CD14-positive monocyte (primary cell): Measurements from ENCODE around the gene ST6GALNAC3. TPM values are rescaled to one million over a fixed set of nuclear protein-coding genes. Genes with fewer than 3 reads are reported as not detected.

Experiments
- DNase-seq, 3 donors: peaks; one replicate each; pipeline ENCODE4 v3.0.0-alpha.2; 2011 to 2022
- H2AFZ ChIP-seq: 2 replicates; pipeline ENCODE4 v1.6.0; 2012; ENCODE audit warnings: mild to moderate bottlenecking, low read depth, low read length, inconsistent platforms; ENCODE audit not compliant: insufficient read depth, poor library complexity, severe bottlenecking
- H3K27ac ChIP-seq, 2 donors: 1 replicate in 1 of 2; 2 replicates in 1 of 2; pipeline ENCODE4 v1.5.1; 2012 to 2013; ENCODE audit warnings: low read length in 2 of 2, control low read depth in 1 of 2, inconsistent platforms in 1 of 2, low read depth in 1 of 2, mild to moderate bottlenecking in 1 of 2
- H3K27me3 ChIP-seq, 2 donors: one replicate each; pipeline versions ENCODE4 v1.6.0 to v1.6.1; 2011 to 2013; ENCODE audit warnings: low read length in 2 of 2; ENCODE audit not compliant: control insufficient read depth in 2 of 2, insufficient read depth in 2 of 2
- H3K36me3 ChIP-seq, 2 donors: replicated peaks in 1 of 2; 1 replicate in 1 of 2; 2 replicates in 1 of 2; pipeline versions ENCODE4 v1.5.1 to v1.6.1; 2012 to 2013; ENCODE audit warnings: low read length in 2 of 2, control low read depth in 1 of 2, inconsistent platforms in 1 of 2, mild to moderate bottlenecking in 1 of 2; ENCODE audit not compliant: insufficient read depth in 2 of 2, control insufficient read depth in 1 of 2
- H3K4me1 ChIP-seq, 2 donors: 1 replicate in 1 of 2; 2 replicates in 1 of 2; pipeline versions ENCODE4 v1.5.1 to v1.6.1; 2012 to 2013; ENCODE audit warnings: low read length in 2 of 2, control low read depth in 1 of 2, inconsistent platforms in 1 of 2, mild to moderate bottlenecking in 1 of 2, moderate library complexity in 1 of 2; ENCODE audit not compliant: insufficient read depth in 2 of 2, control insufficient read depth in 1 of 2
- H3K4me2 ChIP-seq: replicated peaks from 2 replicates; pipeline ENCODE3; 2012; ENCODE audit warnings: low read length, moderate library complexity, mild to moderate bottlenecking; ENCODE audit not compliant: poor library complexity, severe bottlenecking; ENCODE audit errors: extremely low read depth
- H3K4me3 ChIP-seq, 3 experiments: fragments of 200-600 bp in 1 of 3; sonication (generic) in 1 of 3; replicated peaks in 1 of 3; 1 replicate in 2 of 3; 2 replicates in 1 of 3; pipeline ENCODE4 v1.5.1; 2011 to 2013; ENCODE audit warnings: low read length in 3 of 3, mild to moderate bottlenecking in 3 of 3, control low read depth in 2 of 3, low read depth in 2 of 3, inconsistent platforms in 1 of 3, moderate library complexity in 1 of 3
- H3K79me2 ChIP-seq: 2 replicates; pipeline ENCODE4 v1.6.0; 2012; ENCODE audit warnings: mild to moderate bottlenecking, control low read depth, inconsistent platforms, low read length, moderate library complexity; ENCODE audit not compliant: insufficient read depth
- H3K9ac ChIP-seq: 2 replicates; pipeline ENCODE4 v1.6.0; 2017; ENCODE audit warnings: low read length, mild to moderate bottlenecking; ENCODE audit not compliant: insufficient read depth, poor library complexity, severe bottlenecking
- H3K9me3 ChIP-seq, 2 donors: replicated peaks in 1 of 2; 1 replicate in 1 of 2; 2 replicates in 1 of 2; pipeline versions ENCODE4 v1.5.1 to v1.6.1; 2012 to 2013; ENCODE audit warnings: low read length in 2 of 2, control low read depth in 1 of 2; ENCODE audit not compliant: control insufficient read depth in 1 of 2, insufficient read depth in 1 of 2
- H4K20me1 ChIP-seq: 2 replicates; pipeline ENCODE4 v1.6.0; 2012; ENCODE audit warnings: mild to moderate bottlenecking, low read length, control low read depth, moderate library complexity; ENCODE audit not compliant: insufficient read depth
- H3K27ac Mint-ChIP-seq, 7 donors: one replicate each; pipeline ENCODE4 v1.8.0; 2020; ENCODE audit warnings: mild to moderate bottlenecking in 7 of 7, mixed read lengths in 7 of 7, moderate library complexity in 6 of 7, inconsistent platforms in 2 of 7
- H3K27me3 Mint-ChIP-seq, 3 donors: one replicate each; pipeline ENCODE4 v1.8.0; 2021 to 2022; ENCODE audit warnings: low read depth in 3 of 3, mild to moderate bottlenecking in 3 of 3, mixed read lengths in 3 of 3, moderate library complexity in 3 of 3, inconsistent platforms in 1 of 3
- H3K36me3 Mint-ChIP-seq, 2 donors: one replicate each; pipeline ENCODE4 v1.8.0; 2020; ENCODE audit warnings: mixed read lengths in 2 of 2, inconsistent platforms in 1 of 2, mild to moderate bottlenecking in 1 of 2
- H3K4me1 Mint-ChIP-seq: one replicate; pipeline ENCODE4 v1.8.0; 2020; ENCODE audit warnings: mild to moderate bottlenecking, mixed read lengths
- H3K4me3 Mint-ChIP-seq, 2 donors: one replicate each; pipeline ENCODE4 v1.8.0; 2020; ENCODE audit warnings: mild to moderate bottlenecking in 2 of 2, mixed read lengths in 2 of 2, moderate library complexity in 1 of 2
- H3K9me3 Mint-ChIP-seq, 7 donors: one replicate each; pipeline ENCODE4 v1.8.0; 2020 to 2022; ENCODE audit warnings: mixed read lengths in 7 of 7, mild to moderate bottlenecking in 6 of 7, moderate library complexity in 6 of 7, inconsistent platforms in 2 of 7
- CTCF ChIP-seq: fragments of 200-600 bp; IDR thresholded peaks from one replicate; pipeline ENCODE4 v1.8.0; 2022; ENCODE audit warnings: antibody characterized with exemption, mild to moderate bottlenecking
- WGBS: methylation state at CpG from one replicate; pipeline ENCODE4 v1.1.5; 2013; ENCODE audit warnings: missing lambda C conversion rate; ENCODE audit not compliant: insufficient coverage; 5-methylcytosine and 5-hydroxymethylcytosine counted together
- intact Hi-C, 2 donors: fragments of 100-400 bp; cut with micrococcal nuclease; formaldehyde crosslinking; loops; one replicate each; pipeline versions ENCODE4 v1.15.0 to v1.15.1; 2023
- polyA plus RNA-seq, 3 donors: library from polyadenylated mRNA; depleted of rRNA in 1 of 3; unstranded in 2 of 3; stranded (reverse) in 1 of 3; fragments of 300-500 nt in 2 of 3; fragments of >200 nt in 1 of 3; fragmentation: Illumina TruSeq in 2 of 3; gene quantifications; 1 replicate in 2 of 3; 2 replicates in 1 of 3; pipeline ENCODE4 v1.2.3, GENCODE V29; 2012 to 2021

ST6GALNAC3 gene
- polyA plus RNA-seq, 3 donors, result 6.5 to 9.2 (median 7.6) TPM

DNA sequence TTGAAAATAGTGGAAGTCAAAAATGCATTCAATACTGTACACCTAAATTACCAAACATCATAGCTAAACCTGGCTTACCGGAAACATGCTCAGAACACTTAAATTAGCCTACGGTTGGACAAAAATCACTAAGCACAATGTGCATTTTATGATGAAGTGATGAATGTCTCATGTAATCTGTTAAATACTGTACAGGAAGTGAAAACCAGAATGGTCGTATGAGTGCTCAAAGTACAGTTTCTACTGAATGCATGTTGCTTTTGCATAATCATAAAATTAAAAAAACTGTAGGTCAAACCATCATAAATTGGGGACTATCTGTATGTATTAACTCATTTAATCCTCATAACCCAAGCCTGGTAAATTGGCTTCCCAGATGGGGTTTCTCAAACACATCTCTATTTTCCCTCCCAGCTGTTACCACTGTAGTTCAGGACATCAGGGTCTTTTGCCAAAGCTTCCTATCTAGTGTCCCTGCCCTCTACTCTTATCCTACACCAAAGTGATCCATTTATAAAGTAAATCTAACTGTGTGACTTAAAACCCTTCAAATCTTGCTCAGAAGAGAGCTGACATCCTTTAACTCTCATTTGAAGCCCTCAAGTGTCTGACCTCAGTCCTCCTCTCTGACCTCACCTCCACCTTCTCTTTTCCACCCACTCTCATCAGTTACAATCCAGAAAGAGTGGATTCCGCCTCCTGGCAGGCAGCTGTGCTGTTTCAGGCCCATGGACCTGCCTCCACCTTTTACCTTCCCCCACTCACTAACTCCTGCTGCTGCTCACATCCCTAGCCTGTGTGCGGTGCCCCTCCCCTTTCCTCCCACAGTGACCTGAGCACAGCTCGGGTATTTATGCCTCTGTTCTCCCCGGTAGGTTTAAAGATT lies 436.4 kb downstream of the ST6GALNAC3 start:
- Mint-ChIP-seq H3K9me3 (peaks cover 0 to 4% (median 0%) of the 10 kb centered on the region in 7 donors), H3K36me3 (no peaks in the 10 kb centered on the region), H3K4me3 (no peak overlapping the region), H3K4me1 (no peaks in the 10 kb centered on the region), H3K27me3 (peaks cover 0 to 1% (median 0%) of the 10 kb centered on the region in 3 donors), H3K27ac (no peak overlapping the region)
- no peak for DNase-seq
- H3K4me3 ChIP-seq, result no peak overlapping the region
- H3K9me3 ChIP-seq, result no peaks in the 10 kb centered on the region
- intact Hi-C loops, result no loop called here
- no peak overlapping the region for H3K4me2 ChIP-seq
- no peak overlapping the region for H3K27ac ChIP-seq
- H3K9ac ChIP-seq, result no peak overlapping the region
- TF ChIP-seq CTCF, result no peak
- H4K20me1 ChIP-seq, result no peaks in the 10 kb centered on the region
- 75% methylated on average over 2 of the region's 7 CpGs for WGBS
- no peak overlapping the region for H2AFZ ChIP-seq
- no peaks in the 10 kb centered on the region for H3K36me3 ChIP-seq
- no peaks in the 10 kb centered on the region for H3K27me3 ChIP-seq
- no peaks in the 10 kb centered on the region for H3K4me1 ChIP-seq
- no peaks in the 10 kb centered on the region for H3K79me2 ChIP-seq

DNA sequence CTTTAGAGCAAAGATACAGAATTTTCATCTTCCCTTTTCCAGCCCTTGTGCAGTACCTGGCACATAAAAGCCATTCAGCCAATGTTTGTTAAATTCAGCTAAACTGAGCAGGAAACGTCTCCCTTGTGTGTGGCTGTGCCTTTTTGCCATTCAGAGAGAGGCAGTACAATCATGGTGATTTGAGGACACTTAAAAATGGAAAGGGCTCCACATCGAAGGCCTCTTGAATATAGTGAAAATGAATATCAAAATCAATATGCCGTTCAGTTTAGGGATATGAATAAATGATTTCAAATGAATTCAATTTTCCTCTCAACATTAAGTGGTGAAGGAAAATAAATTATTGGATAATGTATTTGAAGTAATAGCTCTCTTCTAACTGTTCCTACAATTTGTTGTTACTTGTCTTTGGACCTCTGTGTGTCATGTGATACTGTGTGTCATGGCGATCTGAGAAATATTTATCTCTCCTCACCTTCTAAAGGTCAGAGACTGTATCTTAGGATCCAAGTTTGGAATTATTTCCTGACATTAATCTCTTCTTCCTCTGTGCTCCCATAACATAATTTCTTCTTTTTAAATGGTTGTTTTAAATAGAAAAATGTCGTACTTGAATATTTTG lies 437.1 kb downstream of the ST6GALNAC3 start:
- Histone ChIP-seq H3K4me3 (no peak overlapping the region), H3K9ac (no peak overlapping the region), H2AFZ (no peak overlapping the region), H3K4me2 (no peak overlapping the region), H3K79me2 (no peaks in the 10 kb centered on the region), H3K27ac (no peak overlapping the region), H3K4me1 (no peaks in the 10 kb centered on the region), H3K9me3 (no peaks in the 10 kb centered on the region), H3K36me3 (no peaks in the 10 kb centered on the region), H3K27me3 (no peaks in the 10 kb centered on the region), H4K20me1 (no peaks in the 10 kb centered on the region)
- Mint-ChIP-seq H3K9me3 (peaks cover 0 to 4% (median 0%) of the 10 kb centered on the region in 7 donors), H3K27me3 (peaks cover 0 to 1% (median 0%) of the 10 kb centered on the region in 3 donors), H3K27ac (no peak overlapping the region), H3K36me3 (no peaks in the 10 kb centered on the region), H3K4me1 (no peaks in the 10 kb centered on the region), H3K4me3 (no peak overlapping the region)
- intact Hi-C loops, result no loop called here
- no peak for DNase-seq
- TF ChIP-seq CTCF, result no peak
- no CpG with 5 or more reads among the region's 5 CpGs for WGBS
